Small intestine (tissue), 7 donors: Measurements from ENCODE around the gene IFITM1. TPM values are rescaled to one million over a fixed set of nuclear protein-coding genes. Genes with fewer than 3 reads are reported as not detected.
"Not testable (repeated sequence)": the region's sequence is repeated elsewhere in the genome, so short reads cannot be mapped to it uniquely, and the experiment has no call there.

Experiments
- DNase-seq, 2 donors: peaks; one replicate each; pipeline versions ENCODE4 v3.0.0 to v3.0.0-alpha.2; 2013
- FAIRE-seq: peaks from 2 replicates; lab custom pipeline; 2012; peaks lifted over from hg19 to GRCh38; lab: Jason Lieb, UNC
- H3K27ac ChIP-seq, 3 donors: one replicate each; pipeline ENCODE4 v1.5.1; 2013; ENCODE audit warnings: low read length in 2 of 3, mild to moderate bottlenecking in 2 of 3, control low read depth in 1 of 3, inconsistent platforms in 1 of 3, low read depth in 1 of 3, moderate library complexity in 1 of 3
- H3K27me3 ChIP-seq, 3 donors: one replicate each; pipeline ENCODE4 v1.6.1; 2013; ENCODE audit warnings: low read length in 3 of 3, inconsistent platforms in 1 of 3; ENCODE audit not compliant: control insufficient read depth in 3 of 3, insufficient read depth in 3 of 3
- H3K36me3 ChIP-seq, 3 donors: one replicate each; pipeline ENCODE4 v1.6.1; 2013; ENCODE audit warnings: low read length in 3 of 3, inconsistent platforms in 1 of 3, low read depth in 1 of 3, mild to moderate bottlenecking in 1 of 3, moderate library complexity in 1 of 3; ENCODE audit not compliant: control insufficient read depth in 3 of 3, insufficient read depth in 2 of 3
- H3K4me1 ChIP-seq, 3 donors: one replicate each; pipeline ENCODE4 v1.6.1; 2013; ENCODE audit warnings: low read length in 2 of 3, inconsistent platforms in 1 of 3, low read depth in 1 of 3, mild to moderate bottlenecking in 1 of 3, moderate library complexity in 1 of 3; ENCODE audit not compliant: control insufficient read depth in 3 of 3, insufficient read depth in 2 of 3
- H3K4me3 ChIP-seq, 3 donors: one replicate each; pipeline ENCODE4 v1.5.1; 2013; ENCODE audit warnings: low read length in 3 of 3, control low read depth in 1 of 3, inconsistent platforms in 1 of 3, low read depth in 1 of 3, mild to moderate bottlenecking in 1 of 3, moderate library complexity in 1 of 3
- H3K9me3 ChIP-seq, 2 donors: one replicate each; pipeline ENCODE4 v1.6.1; 2013; ENCODE audit warnings: low read depth in 1 of 2, low read length in 1 of 2; ENCODE audit not compliant: control insufficient read depth in 2 of 2, insufficient read depth in 1 of 2
- WGBS, 3 donors: extraction: QIAGEN DNeasy Blood & Tissue Kit; methylation state at CpG; one replicate each; pipeline ENCODE4 v1.1.7; 2013; 5-methylcytosine and 5-hydroxymethylcytosine counted together
- polyA plus RNA-seq, 4 donors: library from polyadenylated mRNA; stranded (reverse) in 3 of 4; unstranded in 1 of 4; fragments of 200-250 nt in 3 of 4; fragments of 120-200 nt in 1 of 4; gene quantifications; one replicate each; pipeline versions ENCODE4 v1.2.1 to v1.2.3, GENCODE V29; 2013
- donor health status: healthy with polysubstance abuse.
- donor health status: control.
- donor health status: control.
- donor health status: Bipolar disorder and iron deficiency.
- donor health status: healthy.

IFITM1 gene
- polyA plus RNA-seq, 4 donors, result 8.9 to 520 (median 146) TPM

- H3K4me1 ChIP-seq, result no peaks in the 10 kb centered on the region
- H3K9me3 ChIP-seq, result peaks cover 0 to 23% of the 10 kb centered on the region in 2 donors
- peaks cover 0 to 12% (median 6%) of the 10 kb centered on the region in 3 donors for H3K27me3 ChIP-seq
- no peaks in the 10 kb centered on the region for H3K36me3 ChIP-seq
- DNase-seq (no peak), FAIRE-seq (no peak)
- 81 to 84% (median 81%) methylated on average over 25 to 36 of the region's 36 CpGs for WGBS, 3 donors
- no peak overlapping the region for H3K27ac ChIP-seq
- H3K4me3 ChIP-seq, result no peak overlapping the region
Observed at GRCh38 chr11:362642-363442, 49.0 kb downstream of the IFITM1 start.

GRCh38 chr11:363443-363805 is 49.6 kb downstream of the IFITM1 start:
- not testable (repeated sequence) for DNase-seq, FAIRE-seq, H3K36me3 ChIP-seq, H3K4me3 ChIP-seq, H3K4me1 ChIP-seq, H3K27ac ChIP-seq
- Histone ChIP-seq H3K27me3 (peaks cover 0 to 18% (median 12%) of the 10 kb centered on the region in 3 donors), H3K9me3 (peaks cover 0 to 23% of the 10 kb centered on the region in 2 donors)
- WGBS, 3 donors, result 80 to 83% (median 82%) methylated on average over 19 to 22 of the region's 22 CpGs

GRCh38 chr11:363948-364761 is 50.3 kb downstream of the IFITM1 start:
- 51 to 65% (median 53%) methylated on average over 23 to 24 of the region's 24 CpGs for WGBS, 3 donors
- no peak for FAIRE-seq
- Histone ChIP-seq H3K4me1 (peaks cover 0 to 7% (median 0%) of the 10 kb centered on the region in 3 donors), H3K4me3 (no peak overlapping the region), H3K9me3 (peaks cover 0 to 23% of the 10 kb centered on the region in 2 donors), H3K27me3 (peaks cover 0 to 21% (median 13%) of the 10 kb centered on the region in 3 donors), H3K27ac (no peak overlapping the region), H3K36me3 (no peaks in the 10 kb centered on the region)
- peak; percentile 74 to 79 for DNase-seq

Other genes starting within 250 kb of the IFITM1 start
- not detected for gene SCGB1C1, start 121.0 kb upstream of the IFITM1 start, polyA plus RNA-seq
- 10 to 100 TPM; 30.4 to 58.2 (median 35.5) TPM for gene BET1L, start 106.6 kb upstream of the IFITM1 start, polyA plus RNA-seq
- 10 to 100 TPM; 57.8 to 64.3 (median 60.9) TPM for gene RIC8A, start 106.3 kb upstream of the IFITM1 start, polyA plus RNA-seq
- gene SIRT3, start 77.7 kb upstream of the IFITM1 start, polyA plus RNA-seq, result 10 to 100 TPM; 15.9 to 46.7 (median 19.6) TPM
- 100 to 1,000 TPM; 104 to 159 (median 149) TPM for gene PSMD13, start 77.1 kb upstream of the IFITM1 start, polyA plus RNA-seq
- gene NLRP6, start 35.6 kb upstream of the IFITM1 start, polyA plus RNA-seq, result 10 to 100 TPM; 42.2 to 81.5 (median 58.7) TPM
- gene PGGHG, start 24.9 kb upstream of the IFITM1 start, polyA plus RNA-seq, result 100 to 1,000 TPM in 3 of 4 donors, 10 to 100 TPM in 1; 86.9 to 154 (median 122) TPM
- under 1 TPM in 1 of 4 donors, not detected in 3; 0.90 TPM for gene IFITM5, start 14.5 kb upstream of the IFITM1 start, polyA plus RNA-seq
- 100 to 1,000 TPM in 1 of 4 donors, 10 to 100 TPM in 3; 21.7 to 490 (median 51.9) TPM for gene IFITM2, start 6.2 kb upstream of the IFITM1 start, polyA plus RNA-seq
- 1,000 to 10,000 TPM in 1 of 4 donors, 100 to 1,000 TPM in 2, 10 to 100 TPM in 1; 49.2 to 1,181 (median 147) TPM for gene IFITM3, start 6.8 kb downstream of the IFITM1 start, polyA plus RNA-seq
- 10 to 100 TPM in 1 of 4 donors, 1 to 10 TPM in 3; 4.5 to 23.8 (median 7.5) TPM for gene B4GALNT4, start 55.5 kb downstream of the IFITM1 start, polyA plus RNA-seq
- 100 to 1,000 TPM in 2 of 4 donors, 10 to 100 TPM in 2; 72.5 to 152 (median 111) TPM for gene PKP3, start 80.2 kb downstream of the IFITM1 start, polyA plus RNA-seq
- 100 to 1,000 TPM in 2 of 4 donors, 10 to 100 TPM in 2; 87.3 to 219 (median 156) TPM for gene SIGIRR, start 101.0 kb downstream of the IFITM1 start, polyA plus RNA-seq
- 100 to 1,000 TPM in 3 of 4 donors, 10 to 100 TPM in 1; 84.7 to 363 (median 220) TPM for gene ANO9, start 128.0 kb downstream of the IFITM1 start, polyA plus RNA-seq
- gene PTDSS2, start 136.2 kb downstream of the IFITM1 start, polyA plus RNA-seq, result 10 to 100 TPM in 3 of 4 donors, 1 to 10 TPM in 1; 9.5 to 20.3 (median 15.4) TPM
- gene RNH1, start 193.2 kb downstream of the IFITM1 start, polyA plus RNA-seq, result 100 to 1,000 TPM in 2 of 4 donors, 10 to 100 TPM in 2; 80.9 to 120 (median 100) TPM
- 100 to 1,000 TPM in 2 of 4 donors, 10 to 100 TPM in 2; 23.6 to 142 (median 92.7) TPM for gene HRAS, start 221.5 kb downstream of the IFITM1 start, polyA plus RNA-seq
- gene LRRC56, start 223.5 kb downstream of the IFITM1 start, polyA plus RNA-seq, result 1 to 10 TPM in 2 of 4 donors, under 1 TPM in 2; 0.54 to 2.7 (median 1.0) TPM
- gene LMNTD2, start 246.7 kb downstream of the IFITM1 start, polyA plus RNA-seq, result 10 to 100 TPM in 2 of 4 donors, 1 to 10 TPM in 2; 4.7 to 26.4 (median 11.9) TPM
- gene RASSF7, start 246.9 kb downstream of the IFITM1 start, polyA plus RNA-seq, result 100 to 1,000 TPM in 2 of 4 donors, 10 to 100 TPM in 2; 49.1 to 174 (median 120) TPM